HK-2 (cell line): ENCODE measurements around the gene PLPP2.

ENCODE experiments used
- DNase-seq: peaks from one replicate; pipeline ENCODE4 v3.0.0-alpha.2; 2018; ENCODE audit not compliant: unreplicated experiment

PLPP2 gene

DNA sequence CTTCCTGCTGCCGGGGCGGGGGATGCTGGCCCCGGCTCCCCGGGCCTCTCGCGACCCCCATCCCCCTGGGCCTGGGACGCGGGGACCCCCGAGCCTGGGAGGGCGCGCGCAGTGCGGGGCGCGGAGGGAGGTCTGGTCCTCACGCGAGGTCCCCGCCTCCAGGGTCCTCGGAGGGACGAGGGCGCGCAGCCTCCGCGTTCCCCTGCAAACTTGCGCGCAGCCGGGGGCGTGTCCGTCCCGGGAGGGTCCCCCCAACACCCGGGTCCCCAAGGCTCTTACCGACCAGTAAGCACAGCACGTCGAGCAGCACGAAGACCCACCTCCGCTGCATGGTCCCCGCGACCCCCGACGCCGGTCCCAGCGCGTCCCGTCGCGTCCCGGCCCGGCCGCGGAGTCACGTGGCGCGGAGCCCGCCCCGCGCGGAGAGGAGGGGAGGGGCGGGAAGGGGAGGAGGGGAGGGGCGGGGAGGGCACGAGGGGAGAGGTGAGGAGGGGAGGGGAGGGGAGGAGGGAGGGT lies at the start of gene PLPP2:
Gene PLPP2 (minus strand): TSS at position 398 of the 516 bp plus-strand sequence. CDS start 67 bp downstream, at position 331.
- peak; percentile 37 for DNase-seq

DNA sequence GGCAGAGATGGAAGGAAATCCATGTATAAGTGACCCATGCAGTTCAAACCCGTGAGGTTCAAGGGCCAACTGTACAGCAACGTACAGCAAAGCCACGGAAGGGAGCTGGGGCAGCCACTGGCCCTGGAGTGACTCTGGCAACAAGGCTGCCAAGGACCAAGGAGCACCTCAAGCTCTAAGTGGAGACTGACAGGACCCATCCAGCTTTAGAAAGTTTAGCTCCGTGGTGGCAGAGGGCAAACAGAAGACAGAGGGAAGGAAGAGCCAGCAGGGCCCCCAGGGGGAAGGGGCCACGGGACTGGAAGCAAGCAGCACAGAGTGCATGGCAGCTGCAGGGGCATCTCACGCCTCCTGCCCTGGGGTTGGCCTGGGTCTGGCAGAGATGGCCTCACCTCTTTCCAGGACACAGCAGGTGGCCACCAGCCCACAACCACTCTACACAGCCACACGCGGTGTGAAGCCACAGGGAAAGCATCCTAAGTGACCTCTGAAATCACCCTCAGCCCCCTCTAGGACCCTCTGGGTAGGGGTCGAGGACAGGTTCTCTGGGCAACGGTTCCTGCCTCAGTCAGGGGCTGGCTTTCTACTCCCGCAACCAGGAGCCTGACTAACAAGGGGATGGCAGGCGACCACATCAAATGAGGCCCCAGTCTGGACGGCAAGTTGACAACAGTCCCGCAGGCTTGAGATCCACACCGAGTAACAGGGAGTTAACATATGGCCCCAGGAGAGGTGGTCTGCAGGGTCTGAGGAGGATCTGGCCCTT lies 49.6 kb upstream of the PLPP2 start:
- DNase-seq: no peak

- DNase-seq: no peak
Observed at GRCh38 chr19:339262-339887, 48.2 kb upstream of the PLPP2 start.

DNA sequence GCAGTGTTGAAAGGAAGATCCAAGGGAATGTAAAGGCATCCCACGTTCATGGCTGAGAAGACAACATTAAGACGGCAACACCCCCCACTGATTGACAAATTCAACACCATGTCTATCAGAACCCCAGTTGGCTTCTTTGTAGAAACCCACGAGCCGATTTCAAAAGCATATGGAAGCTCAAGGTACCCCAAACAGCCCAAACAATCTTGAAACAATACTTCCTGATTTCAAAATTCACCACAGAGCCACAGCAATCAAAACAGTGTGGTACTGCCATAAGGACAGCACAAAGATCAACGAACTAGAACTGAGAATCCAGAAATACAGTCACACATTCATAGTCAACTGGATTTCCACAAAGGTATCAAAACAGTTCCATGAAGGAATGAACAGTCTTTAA lies 47.2 kb upstream of the PLPP2 start:
- DNase-seq: no peak

- no peak for DNase-seq
Observed at GRCh38 chr19:336067-336614, 44.9 kb upstream of the PLPP2 start.

- no peak for DNase-seq
Observed at GRCh38 chr19:335486-336066, 44.4 kb upstream of the PLPP2 start.

- no peak for DNase-seq
Observed at GRCh38 chr19:335072-335471, 43.9 kb upstream of the PLPP2 start.

DNA sequence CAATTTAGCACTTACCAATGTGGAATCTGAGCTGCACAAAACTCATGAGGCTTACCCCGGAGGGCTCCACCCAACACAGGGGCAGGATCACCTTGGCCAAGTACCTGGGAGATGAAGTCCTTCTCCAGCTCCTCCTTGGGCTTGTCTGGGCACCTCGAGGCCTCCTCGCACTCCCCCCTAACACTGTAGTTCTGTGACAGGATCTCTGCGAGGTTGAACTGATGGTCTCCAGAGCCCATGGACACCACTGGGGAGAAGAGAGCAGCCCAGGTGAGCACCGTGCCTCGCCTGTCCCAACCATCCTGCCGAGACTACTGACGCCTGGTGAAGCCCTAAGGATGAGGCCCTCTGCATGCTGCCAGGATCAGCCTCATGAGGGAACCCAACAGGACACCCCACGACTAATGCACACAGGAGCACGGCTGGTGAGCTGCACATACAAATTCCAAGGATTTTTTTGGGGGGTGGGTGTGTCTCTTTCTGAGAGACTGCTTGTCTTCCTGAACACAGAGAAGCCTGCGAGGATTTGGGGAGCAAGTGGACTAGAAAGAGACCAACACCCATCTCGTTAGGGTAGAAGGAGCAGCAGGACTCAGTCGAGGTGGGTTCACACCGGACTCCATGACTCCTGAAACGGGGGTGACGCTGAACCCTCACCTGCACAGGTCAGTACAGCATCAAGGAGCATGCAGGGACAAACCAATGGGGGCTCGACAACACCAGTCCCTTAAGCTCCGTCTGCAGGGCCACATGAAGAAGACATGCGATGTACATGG lies 43.3 kb upstream of the PLPP2 start:
- DNase-seq: no peak

DNA sequence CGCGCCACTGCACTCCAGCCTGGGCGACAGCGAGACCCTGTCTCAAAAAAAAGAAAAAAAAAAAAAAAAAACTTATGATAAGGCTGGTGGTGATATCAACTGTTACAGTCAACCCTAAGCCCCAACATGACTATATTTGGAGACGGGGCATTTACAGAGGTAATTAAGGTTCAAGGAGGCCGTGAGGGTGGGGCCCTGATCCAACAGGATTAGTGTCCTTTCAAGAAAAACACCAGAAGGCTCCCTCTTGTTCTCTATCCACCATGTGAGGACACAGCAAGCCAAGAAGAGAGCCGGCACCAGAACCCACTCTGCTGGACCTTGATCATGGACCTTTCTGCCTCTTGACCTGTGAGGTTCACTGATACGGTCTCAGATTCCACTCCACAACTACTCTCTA lies 39.3 kb upstream of the PLPP2 start:
- DNase-seq: no peak

DNA sequence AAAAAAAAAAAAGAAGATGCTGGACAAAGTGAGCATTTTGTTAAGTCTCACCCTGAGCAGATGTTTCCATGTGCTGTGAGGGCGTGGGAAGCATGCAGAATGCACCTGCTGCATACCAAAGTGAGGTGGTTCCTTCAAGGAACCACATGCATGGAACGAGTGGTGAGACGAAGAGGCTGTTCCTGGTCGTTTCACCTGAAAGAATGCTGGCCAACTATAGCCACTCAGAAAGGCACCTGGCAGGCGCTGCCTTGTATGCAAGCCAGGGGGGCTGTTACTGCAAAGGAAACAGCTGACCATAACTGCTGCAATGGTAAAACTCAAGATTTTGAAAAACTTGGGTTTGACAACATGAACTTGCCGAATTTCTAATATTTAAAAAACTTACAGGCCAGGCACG lies 38.7 kb upstream of the PLPP2 start:
- DNase-seq: no peak

- no peak for DNase-seq
Observed at GRCh38 chr19:328025-328505, 36.9 kb upstream of the PLPP2 start.

GRCh38 chr19:327291-328024 lies 36.3 kb upstream of the PLPP2 start:
- DNase-seq: no peak

- no peak for DNase-seq
Observed at GRCh38 chr19:326871-327270, 35.7 kb upstream of the PLPP2 start.

- no peak for DNase-seq
Observed at GRCh38 chr19:325937-326565, 34.8 kb upstream of the PLPP2 start.

DNA sequence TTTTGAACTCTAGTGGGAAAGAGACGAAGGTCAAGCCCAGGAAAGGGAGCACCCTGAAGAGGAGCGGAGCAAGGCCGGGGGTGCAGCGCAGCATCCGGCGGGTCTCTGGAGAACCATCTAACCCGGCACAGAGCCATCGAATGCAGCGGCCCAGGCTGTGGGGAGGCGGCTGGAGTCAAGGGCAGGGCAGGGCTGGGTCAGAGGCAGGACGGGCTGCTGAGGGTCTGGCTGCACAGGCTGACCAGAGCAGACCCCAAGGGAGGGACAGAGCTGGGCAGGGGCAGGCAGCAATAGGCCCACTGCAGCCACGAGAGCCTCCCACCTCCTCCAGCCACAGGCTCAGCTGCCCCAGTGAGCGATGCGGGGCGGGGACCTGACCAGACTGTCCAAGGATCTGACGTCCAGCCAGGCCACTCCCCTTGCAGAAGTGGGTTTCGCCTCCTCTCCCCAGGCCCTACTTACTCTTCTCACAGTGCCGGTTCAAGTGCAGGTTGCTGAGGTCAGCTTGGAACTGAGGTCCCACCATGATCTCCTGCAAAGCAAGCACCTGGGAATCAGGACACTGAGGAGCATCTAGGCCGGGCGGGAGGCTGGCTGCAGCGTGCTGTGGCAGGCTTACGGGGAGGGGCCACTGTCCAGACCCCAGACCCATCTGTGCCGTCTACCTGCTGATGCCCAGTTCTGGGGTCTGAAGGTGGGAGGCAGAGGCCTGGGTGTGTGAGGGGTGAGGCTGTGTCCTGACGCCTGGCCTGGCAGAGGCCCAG lies 34.2 kb upstream of the PLPP2 start:
- DNase-seq: no peak

- DNase-seq: no peak
Observed at GRCh38 chr19:324716-325115, 33.5 kb upstream of the PLPP2 start.

GRCh38 chr19:322616-323015 lies 31.4 kb upstream of the PLPP2 start:
- DNase-seq: no peak

- DNase-seq: no peak
Observed at GRCh38 chr19:318509-318774, 27.2 kb upstream of the PLPP2 start.

GRCh38 chr19:317710-318508 lies 26.7 kb upstream of the PLPP2 start:
- no peak for DNase-seq
